HG03103 (cell line): ENCODE measurements around the gene C15orf39.

Experiments used
- ATAC-seq: cut with Tn5 transposase; IDR thresholded peaks from one replicate; pipeline ENCODE4 v1.9.1; 2021; ENCODE audit warnings: low read depth; ENCODE audit not compliant: unreplicated experiment

C15orf39 gene

GRCh38 chr15:75171408-75171807, 30.3 kb upstream of the C15orf39 start:
- ATAC-seq, result no peak

GRCh38 chr15:75172284-75172820, 29.3 kb upstream of the C15orf39 start:
- ATAC-seq, result no peak

GRCh38 chr15:75174102-75174501, 27.6 kb upstream of the C15orf39 start:
- ATAC-seq, result no peak

- no peak for ATAC-seq
Observed at GRCh38 chr15:75174729-75175128, 27.0 kb upstream of the C15orf39 start.

- no peak for ATAC-seq
Observed at GRCh38 chr15:75176396-75176761, 25.3 kb upstream of the C15orf39 start.

GRCh38 chr15:75177360-75178071, 24.2 kb upstream of the C15orf39 start:
- no peak for ATAC-seq

- ATAC-seq, result no peak
Observed at GRCh38 chr15:75178171-75178937, 23.3 kb upstream of the C15orf39 start.

- ATAC-seq, result no peak
Observed at GRCh38 chr15:75178938-75179745, 22.5 kb upstream of the C15orf39 start.

GRCh38 chr15:75179746-75180140, 21.9 kb upstream of the C15orf39 start:
- ATAC-seq, result no peak

- no peak for ATAC-seq
Observed at GRCh38 chr15:75181780-75182179, 19.9 kb upstream of the C15orf39 start.

GRCh38 chr15:75182187-75183131, 19.2 kb upstream of the C15orf39 start:
- no peak for ATAC-seq

GRCh38 chr15:75185271-75186029, 16.2 kb upstream of the C15orf39 start:
- ATAC-seq, result no peak

GRCh38 chr15:75186044-75186443, 15.6 kb upstream of the C15orf39 start:
- no peak for ATAC-seq

- ATAC-seq, result no peak
Observed at GRCh38 chr15:75188499-75188898, 13.2 kb upstream of the C15orf39 start.

GRCh38 chr15:75191235-75191634, 10.4 kb upstream of the C15orf39 start:
- no peak for ATAC-seq

GRCh38 chr15:75192307-75192706, 9.4 kb upstream of the C15orf39 start:
- ATAC-seq, result no peak

- no peak for ATAC-seq
Observed at GRCh38 chr15:75193272-75193671, 8.4 kb upstream of the C15orf39 start.

GRCh38 chr15:75193976-75194375, 7.7 kb upstream of the C15orf39 start:
- no peak for ATAC-seq

GRCh38 chr15:75194397-75194796, 7.3 kb upstream of the C15orf39 start:
- no peak for ATAC-seq
